NT2/D1 (cell line): ENCODE data around the gene PLEKHG5.

ENCODE experiments used
- SUZ12 ChIP-seq: IDR thresholded peaks from 2 replicates; pipeline ENCODE4 v1.6.1; 2011; ENCODE audit not compliant: insufficient read length, insufficient read depth; ENCODE audit errors: extremely low read depth
- YY1 ChIP-seq: IDR thresholded peaks from 2 replicates; pipeline ENCODE4 v1.6.1; 2011; ENCODE audit not compliant: insufficient read length, insufficient read depth
- ZNF274 ChIP-seq: IDR thresholded peaks from 2 replicates; pipeline ENCODE4 v1.6.1; 2011; ENCODE audit warnings: mild to moderate bottlenecking, low read depth, low read length

DNA sequence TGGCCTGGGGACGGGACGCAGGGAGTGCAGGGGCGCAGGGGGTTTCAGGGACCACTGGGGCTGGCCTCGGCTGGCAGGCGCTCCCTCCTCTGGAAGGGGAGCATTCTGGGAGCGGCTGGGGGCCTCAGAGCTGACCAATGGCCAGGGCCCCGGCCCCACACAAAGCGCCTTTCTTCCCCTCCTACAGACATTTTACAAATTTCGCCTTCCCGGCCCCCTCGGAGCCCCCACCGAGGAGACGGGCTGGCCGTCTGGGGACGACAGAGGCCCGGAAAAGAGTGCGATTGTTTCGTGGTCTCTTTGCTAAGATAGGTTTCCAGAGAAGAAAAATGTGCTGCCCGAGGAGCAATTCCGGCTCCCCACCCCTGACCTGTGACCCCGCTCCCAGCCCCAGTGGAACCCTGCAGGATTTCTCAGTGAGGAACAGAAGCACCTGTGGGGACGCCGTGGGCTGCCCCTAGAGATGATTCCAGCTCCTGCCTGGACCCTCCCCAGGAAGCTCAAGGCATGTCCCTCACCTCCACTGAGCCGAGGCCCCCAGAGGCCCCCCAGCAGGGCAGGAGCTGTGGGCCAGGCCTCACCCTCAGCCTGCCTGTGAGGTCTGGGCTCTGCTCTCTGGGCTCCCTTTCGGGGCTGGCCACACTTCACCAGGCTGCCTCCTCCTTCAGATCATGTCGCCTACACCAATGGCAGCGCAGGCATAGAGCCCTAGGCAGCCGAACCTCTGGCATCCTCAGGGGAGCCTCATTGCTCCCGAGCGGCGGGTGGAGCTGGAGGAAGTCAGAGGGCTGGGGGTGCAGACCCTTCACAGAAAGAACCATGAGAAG is 15.0 kb upstream of the PLEKHG5 start:
- TF ChIP-seq YY1, result no peak
- no peak for TF ChIP-seq ZNF274
- no peak for TF ChIP-seq SUZ12
